Cardiac fibroblast (primary cell): ENCODE data around the gene TEAD2.

ENCODE experiments used
- DNase-seq, 2 donors: peaks; one replicate each; pipeline versions ENCODE4 v3.0.0 to v3.0.0-alpha.2; 2010; ENCODE audit warnings: low read depth in 2 of 2
- H3K4me3 ChIP-seq, 2 donors: replicated peaks in 1 of 2; 1 replicate in 1 of 2; 2 replicates in 1 of 2; pipeline ENCODE4 v1.5.1; 2011; ENCODE audit warnings: low read depth in 2 of 2, low read length in 2 of 2, mild to moderate bottlenecking in 2 of 2, moderate library complexity in 1 of 2
- TF ChIP-seq, protein P1 (sequence below): IDR thresholded peaks from one replicate; pipeline ENCODE4 v1.5.1; 2011; ENCODE audit warnings: low read depth, mild to moderate bottlenecking, low read length, inconsistent platforms

TEAD2 gene

DNA sequence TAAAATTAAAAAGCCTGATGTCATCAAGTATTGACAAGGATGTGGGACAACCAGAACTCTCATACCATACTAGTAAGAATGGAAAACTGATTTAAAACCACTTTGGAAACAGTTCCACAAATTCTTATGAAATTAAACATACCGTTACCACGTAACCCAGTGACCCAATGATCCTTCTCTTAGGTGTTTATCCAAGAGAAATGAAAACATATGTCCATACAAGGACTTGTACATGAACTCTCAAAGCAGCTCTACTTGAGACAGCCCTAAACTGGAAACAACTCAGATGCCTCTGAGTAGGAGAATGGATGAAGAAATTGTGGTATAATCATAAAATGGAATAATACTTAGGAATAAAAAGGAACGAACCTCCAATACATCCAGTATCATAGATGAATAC, 64.8 kb downstream of the TEAD2 start:
- no peak overlapping the region for H3K4me3 ChIP-seq
- DNase-seq, result peak in 1 of 2 donors; percentile 27
- TF ChIP-seq, protein P1, sequence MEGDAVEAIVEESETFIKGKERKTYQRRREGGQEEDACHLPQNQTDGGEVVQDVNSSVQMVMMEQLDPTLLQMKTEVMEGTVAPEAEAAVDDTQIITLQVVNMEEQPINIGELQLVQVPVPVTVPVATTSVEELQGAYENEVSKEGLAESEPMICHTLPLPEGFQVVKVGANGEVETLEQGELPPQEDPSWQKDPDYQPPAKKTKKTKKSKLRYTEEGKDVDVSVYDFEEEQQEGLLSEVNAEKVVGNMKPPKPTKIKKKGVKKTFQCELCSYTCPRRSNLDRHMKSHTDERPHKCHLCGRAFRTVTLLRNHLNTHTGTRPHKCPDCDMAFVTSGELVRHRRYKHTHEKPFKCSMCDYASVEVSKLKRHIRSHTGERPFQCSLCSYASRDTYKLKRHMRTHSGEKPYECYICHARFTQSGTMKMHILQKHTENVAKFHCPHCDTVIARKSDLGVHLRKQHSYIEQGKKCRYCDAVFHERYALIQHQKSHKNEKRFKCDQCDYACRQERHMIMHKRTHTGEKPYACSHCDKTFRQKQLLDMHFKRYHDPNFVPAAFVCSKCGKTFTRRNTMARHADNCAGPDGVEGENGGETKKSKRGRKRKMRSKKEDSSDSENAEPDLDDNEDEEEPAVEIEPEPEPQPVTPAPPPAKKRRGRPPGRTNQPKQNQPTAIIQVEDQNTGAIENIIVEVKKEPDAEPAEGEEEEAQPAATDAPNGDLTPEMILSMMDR, result no peak

DNA sequence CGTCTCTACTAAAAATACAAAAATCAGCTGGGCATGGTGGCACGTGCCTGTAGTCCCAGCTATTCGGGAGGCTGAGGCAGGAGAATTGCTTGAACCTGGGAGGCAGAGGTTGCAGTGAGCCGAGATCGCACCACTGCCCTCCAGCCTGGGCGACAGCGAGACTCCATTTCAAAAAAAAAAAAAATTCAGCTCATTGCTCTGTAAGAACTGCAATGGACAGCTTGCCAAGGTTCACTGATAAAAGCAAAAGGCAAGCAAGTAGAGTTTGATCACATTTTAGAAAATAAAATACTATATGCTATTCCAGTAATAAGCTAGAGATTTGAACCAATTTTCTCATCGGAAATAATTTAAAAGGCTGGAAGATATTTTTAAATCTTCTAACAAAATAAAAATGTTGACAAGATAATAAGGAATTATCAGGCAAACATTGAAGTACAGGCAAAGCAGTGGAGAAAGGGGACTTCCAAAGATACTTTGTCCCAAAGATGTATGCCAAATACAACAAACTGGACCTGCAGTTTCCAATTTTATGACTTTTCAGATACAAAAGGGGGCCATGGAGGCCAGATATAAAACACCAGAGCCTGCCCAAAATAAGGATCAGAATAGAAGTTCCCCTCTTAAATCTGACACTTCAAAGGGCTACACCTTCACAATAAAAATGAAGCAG, 66.9 kb downstream of the TEAD2 start:
- DNase-seq, result no peak
- TF ChIP-seq, protein P1, result no peak
- H3K4me3 ChIP-seq, result no peak overlapping the region

DNA sequence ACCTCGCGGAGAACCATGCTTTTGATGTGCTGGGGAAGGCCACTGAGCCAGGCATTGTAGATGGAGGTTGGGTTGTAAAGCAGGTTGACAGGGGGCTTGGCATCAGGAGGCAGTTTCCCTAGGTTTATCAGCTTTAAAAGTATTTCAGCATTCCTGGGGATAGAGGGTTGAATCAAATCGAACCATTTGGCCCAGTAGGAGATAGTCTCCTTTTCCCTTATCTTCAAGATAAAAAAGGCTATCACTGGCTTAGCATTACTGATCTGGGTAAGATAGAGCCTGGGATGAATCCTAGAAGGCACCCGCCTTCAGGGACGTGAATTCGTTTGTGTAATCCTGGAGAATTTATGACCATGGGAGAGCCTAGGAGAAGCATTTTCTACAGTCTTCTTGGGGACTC, 67.8 kb downstream of the TEAD2 start:
- no peak for DNase-seq
- TF ChIP-seq, protein P1, result no peak
- H3K4me3 ChIP-seq, result no peak overlapping the region
